GM19372 (cell line): ENCODE measurements around the gene ZNF74.
"Not testable (repeated sequence)": the region's sequence is repeated elsewhere in the genome, so short reads cannot be mapped to it uniquely, and the experiment has no call there.

ENCODE experiments used
- ATAC-seq: cut with Tn5 transposase; IDR thresholded peaks from one replicate; pipeline ENCODE4 v1.9.1; 2021; ENCODE audit warnings: mild to moderate bottlenecking, low read depth, moderate library complexity; ENCODE audit not compliant: unreplicated experiment

ZNF74 gene

GRCh38 chr22:20374130-20374529, 19.8 kb upstream of the ZNF74 start:
- ATAC-seq, result not testable (repeated sequence)

DNA sequence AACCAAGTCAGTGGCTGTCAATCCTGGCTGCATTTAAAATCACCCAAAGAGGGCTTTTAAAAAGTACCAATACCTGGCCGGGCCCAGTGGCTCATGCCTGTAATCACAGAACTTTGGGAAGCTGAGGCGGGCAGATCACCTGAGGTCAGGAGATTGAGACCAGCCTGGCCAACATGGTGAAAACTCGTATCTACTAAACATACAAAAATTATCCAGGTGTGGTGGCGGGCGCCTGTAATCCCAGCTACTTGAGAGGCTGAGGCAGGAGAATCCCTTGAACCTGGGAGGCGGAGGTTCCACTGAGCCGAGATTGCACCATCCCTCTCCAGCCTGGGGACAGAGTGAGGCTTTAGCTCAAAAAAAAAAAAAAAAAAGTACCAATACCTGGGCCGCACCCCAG, 17.7 kb upstream of the ZNF74 start:
- ATAC-seq, result not testable (repeated sequence)

- ATAC-seq, result not testable (repeated sequence)
Measured at GRCh38 chr22:20376983-20377382, 17.0 kb upstream of the ZNF74 start.

- no peak for ATAC-seq
Measured at GRCh38 chr22:20378110-20378509, 15.8 kb upstream of the ZNF74 start.

GRCh38 chr22:20378684-20379083, 15.3 kb upstream of the ZNF74 start:
- ATAC-seq, result not testable (repeated sequence)

DNA sequence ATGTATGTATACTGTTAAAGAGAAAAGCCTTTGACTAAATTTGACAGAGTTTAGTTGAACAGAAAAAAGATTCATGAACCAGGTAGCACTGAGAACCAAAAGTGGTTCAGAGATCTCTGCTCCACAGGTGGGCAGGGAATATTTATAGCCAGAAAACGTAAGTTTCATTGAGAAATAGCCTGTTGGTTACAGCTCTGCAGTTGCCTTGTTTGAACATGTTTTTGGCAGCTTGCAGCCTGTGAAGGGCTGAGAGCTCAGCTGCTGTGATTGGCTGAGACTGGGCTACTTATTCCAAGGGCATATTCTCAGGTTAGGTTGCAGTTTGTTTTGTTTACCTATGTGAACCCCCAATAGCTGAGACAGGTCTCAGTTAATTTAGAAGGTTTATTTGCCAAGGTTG, 13.5 kb upstream of the ZNF74 start:
- no peak for ATAC-seq

- no peak for ATAC-seq
Measured at GRCh38 chr22:20383538-20383937, 10.4 kb upstream of the ZNF74 start.

GRCh38 chr22:20384171-20384570, 9.8 kb upstream of the ZNF74 start:
- no peak for ATAC-seq

- ATAC-seq, result no peak
Measured at GRCh38 chr22:20384865-20385264, 9.1 kb upstream of the ZNF74 start.

DNA sequence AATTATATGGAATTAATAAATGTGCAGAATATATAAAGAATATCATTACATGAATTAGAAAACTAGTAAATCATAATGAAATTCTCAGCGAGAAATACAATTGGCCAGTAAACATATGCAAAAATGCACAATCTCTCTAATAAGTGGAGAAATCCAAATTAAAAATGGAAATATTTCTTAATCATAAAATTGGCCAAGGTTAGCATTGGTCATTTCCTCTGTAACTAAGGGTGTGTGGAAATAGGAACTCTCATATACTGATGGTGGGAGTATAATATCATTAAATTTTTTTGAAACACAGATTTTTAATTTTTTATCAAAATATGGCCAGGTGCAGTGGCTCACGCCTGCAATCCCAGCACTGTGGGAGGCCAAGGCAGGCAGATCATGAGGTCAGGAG, 7.6 kb upstream of the ZNF74 start:
- no peak for ATAC-seq

DNA sequence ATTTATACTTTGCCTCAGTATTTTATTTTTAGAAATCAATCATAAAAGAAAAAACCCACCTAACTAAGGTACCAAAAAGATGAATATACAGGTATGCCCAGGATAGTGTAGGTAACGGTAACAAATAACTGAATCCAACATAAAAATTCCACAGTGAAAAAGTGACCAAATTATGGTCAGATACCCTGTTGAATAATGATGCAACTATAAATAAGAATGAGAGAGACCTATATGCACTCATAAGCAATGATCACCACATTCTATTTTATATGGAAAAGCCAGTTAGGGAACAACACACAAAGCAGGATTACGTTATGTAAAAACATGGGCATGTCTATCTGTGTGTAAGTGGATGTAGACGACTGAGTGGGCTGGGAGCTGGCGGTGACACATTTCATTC, 7.0 kb upstream of the ZNF74 start:
- ATAC-seq, result no peak

GRCh38 chr22:20388200-20388599, 5.8 kb upstream of the ZNF74 start:
- ATAC-seq, result no peak

DNA sequence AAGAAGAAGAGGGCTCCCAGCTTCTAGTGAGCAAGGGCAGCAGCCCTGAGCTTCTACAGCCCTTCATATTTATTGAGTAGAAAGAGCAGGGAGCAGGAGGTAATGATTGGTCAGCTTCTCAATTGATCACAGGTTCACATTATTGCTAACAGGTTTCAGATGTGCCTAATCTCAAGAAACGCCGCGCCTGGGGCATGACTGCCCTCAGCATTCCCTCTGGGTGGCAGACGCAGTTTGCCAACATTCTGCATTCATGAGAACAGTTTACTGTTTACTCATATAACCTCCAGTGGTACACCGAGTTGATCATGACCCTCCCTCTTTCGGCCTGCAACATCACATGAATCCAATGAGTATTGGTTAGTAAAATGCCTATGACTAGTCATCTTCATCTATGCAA, 4.7 kb upstream of the ZNF74 start:
- no peak for ATAC-seq

DNA sequence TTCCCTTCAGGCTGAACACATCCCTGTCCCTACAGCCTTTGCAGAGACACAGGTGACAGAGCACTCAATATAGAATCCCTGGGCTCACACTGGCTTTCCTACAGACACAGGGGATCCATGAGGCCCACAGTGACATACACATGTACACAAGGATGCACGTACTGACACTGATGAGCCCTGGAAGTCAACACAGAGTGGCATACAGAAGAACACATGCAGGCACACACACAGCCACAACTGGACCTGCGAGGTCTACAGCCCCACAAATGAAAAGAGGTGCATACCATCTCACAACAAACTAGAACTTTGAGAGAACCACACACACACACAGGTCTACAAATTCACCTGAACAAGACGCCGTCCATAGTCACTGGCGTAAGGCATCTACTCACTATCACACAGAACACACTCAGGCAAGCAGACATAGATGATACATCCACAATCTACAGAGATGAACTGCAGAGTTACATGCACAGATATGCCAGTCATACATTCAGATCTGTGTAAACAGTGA, 3.5 kb upstream of the ZNF74 start:
- no peak for ATAC-seq

GRCh38 chr22:20391222-20391621, 2.7 kb upstream of the ZNF74 start:
- no peak for ATAC-seq

DNA sequence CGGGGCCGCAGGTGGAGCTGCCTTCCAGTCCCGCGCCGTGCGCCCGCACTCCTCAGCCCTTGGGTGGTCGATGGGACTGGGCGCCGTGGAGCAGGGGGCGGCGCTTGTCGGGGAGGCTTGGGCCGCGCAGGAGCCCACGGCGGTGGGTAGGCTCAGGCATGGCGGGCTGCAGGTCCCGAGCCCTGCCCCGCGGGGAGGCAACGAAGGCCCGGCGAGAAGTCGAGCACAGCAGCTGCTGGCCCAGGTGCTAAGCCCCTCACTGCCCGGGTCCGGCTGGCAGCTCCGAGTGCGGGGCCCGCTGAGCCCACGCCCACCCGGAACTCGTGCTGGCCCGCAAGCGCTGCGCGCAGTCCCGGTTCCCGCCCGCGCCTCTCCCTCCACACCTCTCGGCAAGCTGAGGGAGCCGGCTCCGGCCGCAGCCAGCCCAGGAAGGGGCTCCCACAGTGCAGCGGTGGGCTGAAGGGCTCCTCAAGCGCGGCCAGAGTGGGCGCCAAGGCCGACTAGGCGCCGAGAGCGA, 1.5 kb upstream of the ZNF74 start:
- ATAC-seq, result not testable (repeated sequence)

DNA sequence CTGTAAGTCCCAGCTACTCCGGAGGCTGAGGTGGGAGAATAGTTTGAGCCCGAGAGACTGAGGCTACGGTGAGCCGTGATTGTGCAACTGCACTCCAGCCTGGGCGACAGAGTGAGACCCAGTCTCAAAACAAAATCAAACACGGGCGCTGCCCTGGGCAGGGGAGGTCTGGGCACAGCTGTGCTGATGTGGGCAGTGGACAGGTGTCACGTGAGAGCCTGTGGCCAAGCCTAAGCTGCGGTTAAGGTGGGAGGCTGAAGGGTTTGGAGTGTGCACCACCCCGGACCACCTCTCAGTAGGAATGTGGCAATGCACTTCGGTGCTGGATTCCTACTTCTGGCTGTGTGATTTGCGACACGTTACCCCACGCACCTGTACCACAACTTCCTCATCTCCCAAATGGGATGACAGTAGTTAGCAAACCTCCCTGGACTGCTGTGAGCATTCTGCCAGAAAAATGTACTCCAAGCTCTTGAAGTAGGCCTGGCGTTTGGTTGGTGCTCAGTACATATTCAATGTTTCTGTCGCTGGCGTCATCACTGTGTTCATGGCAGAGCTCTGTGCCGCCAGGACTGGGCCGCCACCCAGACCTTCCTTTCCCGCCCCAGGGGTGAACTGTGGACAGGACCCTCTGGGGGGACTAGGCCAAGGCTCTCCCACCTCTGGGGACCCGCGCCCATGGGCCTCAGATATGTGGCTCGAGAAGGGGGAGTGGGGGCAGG, 807 bp upstream of the ZNF74 start:
- no peak for ATAC-seq

DNA sequence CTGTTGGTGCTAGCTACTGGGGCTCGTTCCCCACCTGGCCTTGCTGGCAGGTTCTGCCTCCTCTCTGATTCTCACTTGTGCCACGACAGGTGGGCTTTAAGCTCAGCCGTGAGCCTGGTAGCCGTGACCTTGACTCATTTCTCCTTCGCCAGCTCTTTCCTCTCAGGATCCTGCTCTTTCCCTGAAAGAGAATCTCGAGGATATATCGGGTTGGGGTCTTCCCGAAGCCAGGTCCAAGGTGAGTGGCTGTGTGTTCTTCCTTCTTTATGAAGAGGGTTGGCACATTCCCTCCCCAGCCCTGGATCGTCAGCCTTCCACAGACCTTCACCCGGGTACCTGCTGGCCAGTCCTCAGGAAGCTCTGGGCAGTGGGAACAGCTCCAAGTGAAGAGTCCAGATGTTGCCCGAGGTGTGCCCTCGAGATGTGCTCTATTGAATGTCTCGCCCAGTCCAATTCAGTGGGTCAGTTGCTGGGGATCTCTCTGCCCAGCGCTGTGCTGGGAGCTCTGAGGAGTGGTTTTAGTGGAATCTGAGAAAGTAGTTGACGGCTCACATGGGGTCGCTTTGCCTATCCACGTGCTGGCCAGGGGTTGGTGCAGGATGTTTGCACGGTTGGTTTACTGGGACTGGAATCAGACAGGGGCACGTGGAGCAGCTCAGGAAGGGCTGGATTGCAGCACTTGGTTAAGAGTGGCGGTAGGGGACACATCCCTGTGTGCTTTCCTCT, 1.4 kb downstream of the ZNF74 start:
- no peak for ATAC-seq

DNA sequence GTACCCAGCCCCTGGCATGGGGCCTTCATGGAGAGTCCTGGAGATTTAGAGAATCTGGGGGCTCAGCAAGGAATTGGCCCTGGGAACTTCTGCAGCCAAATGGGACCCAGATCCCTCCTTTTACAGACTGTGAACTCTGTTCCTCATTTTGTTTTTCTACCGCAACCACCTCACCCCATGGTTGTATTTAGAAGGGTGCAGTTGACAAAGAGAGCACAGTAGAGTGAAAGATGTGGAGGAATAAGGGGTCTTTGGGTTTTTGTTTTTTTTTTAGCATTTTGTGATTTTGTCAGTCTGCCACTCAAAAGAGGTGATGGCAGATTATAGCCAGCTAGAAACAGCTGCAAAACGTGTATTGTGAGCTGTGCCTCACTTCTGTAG, 1.9 kb downstream of the ZNF74 start:
- no peak for ATAC-seq

- ATAC-seq, result no peak
Measured at GRCh38 chr22:20396639-20397038, 2.7 kb downstream of the ZNF74 start.

GRCh38 chr22:20397498-20397897, 3.5 kb downstream of the ZNF74 start:
- ATAC-seq, result no peak

DNA sequence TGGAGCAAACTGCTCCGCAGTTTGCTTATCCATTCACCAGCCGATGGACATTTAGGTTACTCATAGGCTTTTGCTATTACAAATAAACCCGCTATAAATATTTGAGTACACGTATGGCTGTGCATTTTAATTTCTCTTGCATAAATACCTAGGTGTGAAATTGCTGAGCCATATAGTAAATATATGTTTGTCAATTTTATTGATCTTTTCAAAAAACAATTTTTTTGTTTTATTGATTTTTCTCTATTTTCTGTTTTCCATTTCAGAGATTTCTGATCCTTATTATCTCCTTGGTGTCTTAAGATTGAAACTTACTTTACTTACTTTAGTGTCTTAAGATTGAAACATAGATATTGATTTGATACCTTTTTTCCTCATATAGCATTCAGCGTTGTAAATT, 4.5 kb downstream of the ZNF74 start:
- ATAC-seq, result no peak
